Bronchial epithelial cell (primary cell): ENCODE measurements around the gene SUSD6. TPM values are rescaled to one million over a fixed set of nuclear protein-coding genes. Genes with fewer than 3 reads are reported as not detected.

Experiments used
- DNase-seq: peaks from one replicate; pipeline ENCODE4 v3.0.0-alpha.2; 2010; ENCODE audit warnings: low read depth
- FAIRE-seq: peaks from 2 replicates; lab custom pipeline; 2011; peaks lifted over from hg19 to GRCh38; lab: Jason Lieb, UNC
- H3K27me3 ChIP-seq: 2 replicates; pipeline ENCODE4 v1.5.1; 2011; ENCODE audit warnings: low read length; ENCODE audit not compliant: control insufficient read depth, insufficient read depth
- H3K36me3 ChIP-seq: 2 replicates; pipeline ENCODE4 v1.5.1; 2011; ENCODE audit warnings: low read length; ENCODE audit not compliant: control insufficient read depth, insufficient read depth
- H3K4me3 ChIP-seq: 2 replicates; pipeline ENCODE4 v1.5.1; 2011; ENCODE audit warnings: mild to moderate bottlenecking, low read depth, low read length, control low read depth
- total RNA-seq: library from RNA; depleted of rRNA; stranded (reverse); fragments of >200 nt; gene quantifications from 2 replicates; pipeline ENCODE4 v1.2.1, GENCODE V29; 2014
- TF ChIP-seq, protein P1 (sequence below): IDR thresholded peaks from 2 replicates; pipeline ENCODE4 v1.5.1; 2011; ENCODE audit warnings: mild to moderate bottlenecking, moderate library complexity, low read length, control low read depth, inconsistent platforms; ENCODE audit not compliant: insufficient read depth, severe bottlenecking

The SUSD6 gene
- total RNA-seq, 1 donor from 2014 or later: 3.9 TPM

- Histone ChIP-seq H3K27me3 (no peaks in the 10 kb centered on the region), H3K4me3 (no peak overlapping the region), H3K36me3 (no peaks in the 10 kb centered on the region)
- DNase-seq (peak; percentile 67), FAIRE-seq (no peak)
- TF ChIP-seq, protein P1, sequence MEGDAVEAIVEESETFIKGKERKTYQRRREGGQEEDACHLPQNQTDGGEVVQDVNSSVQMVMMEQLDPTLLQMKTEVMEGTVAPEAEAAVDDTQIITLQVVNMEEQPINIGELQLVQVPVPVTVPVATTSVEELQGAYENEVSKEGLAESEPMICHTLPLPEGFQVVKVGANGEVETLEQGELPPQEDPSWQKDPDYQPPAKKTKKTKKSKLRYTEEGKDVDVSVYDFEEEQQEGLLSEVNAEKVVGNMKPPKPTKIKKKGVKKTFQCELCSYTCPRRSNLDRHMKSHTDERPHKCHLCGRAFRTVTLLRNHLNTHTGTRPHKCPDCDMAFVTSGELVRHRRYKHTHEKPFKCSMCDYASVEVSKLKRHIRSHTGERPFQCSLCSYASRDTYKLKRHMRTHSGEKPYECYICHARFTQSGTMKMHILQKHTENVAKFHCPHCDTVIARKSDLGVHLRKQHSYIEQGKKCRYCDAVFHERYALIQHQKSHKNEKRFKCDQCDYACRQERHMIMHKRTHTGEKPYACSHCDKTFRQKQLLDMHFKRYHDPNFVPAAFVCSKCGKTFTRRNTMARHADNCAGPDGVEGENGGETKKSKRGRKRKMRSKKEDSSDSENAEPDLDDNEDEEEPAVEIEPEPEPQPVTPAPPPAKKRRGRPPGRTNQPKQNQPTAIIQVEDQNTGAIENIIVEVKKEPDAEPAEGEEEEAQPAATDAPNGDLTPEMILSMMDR: no peak
Observed at GRCh38 chr14:69648480-69649451, 37.4 kb downstream of the SUSD6 start.

DNA sequence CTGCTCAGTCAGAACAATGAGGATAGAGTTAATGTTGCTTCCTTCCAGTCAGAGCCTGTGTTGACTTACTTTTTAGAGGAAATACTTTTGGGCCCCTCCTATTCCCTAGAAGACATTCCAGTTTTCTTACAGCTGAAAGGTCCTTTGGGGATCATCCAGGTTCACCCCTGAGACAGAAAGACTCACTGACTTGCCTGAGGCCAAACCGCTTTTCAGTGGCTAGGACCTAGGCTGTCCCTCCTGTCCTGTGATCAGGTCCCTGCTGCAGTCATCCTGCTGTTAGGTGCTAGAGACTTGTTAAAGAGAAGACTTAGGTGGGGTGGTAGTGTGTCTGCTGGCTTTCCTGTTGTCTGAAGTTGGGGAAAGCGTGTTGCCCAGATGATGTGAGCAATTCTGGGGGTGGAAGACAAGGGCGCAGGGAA lies 39.6 kb downstream of the SUSD6 start:
- FAIRE-seq: no peak
- Histone ChIP-seq H3K27me3 (no peaks in the 10 kb centered on the region), H3K36me3 (no peaks in the 10 kb centered on the region), H3K4me3 (no peak overlapping the region)
- TF ChIP-seq, protein P1: no peak
- DNase-seq: peak; percentile 71

DNA sequence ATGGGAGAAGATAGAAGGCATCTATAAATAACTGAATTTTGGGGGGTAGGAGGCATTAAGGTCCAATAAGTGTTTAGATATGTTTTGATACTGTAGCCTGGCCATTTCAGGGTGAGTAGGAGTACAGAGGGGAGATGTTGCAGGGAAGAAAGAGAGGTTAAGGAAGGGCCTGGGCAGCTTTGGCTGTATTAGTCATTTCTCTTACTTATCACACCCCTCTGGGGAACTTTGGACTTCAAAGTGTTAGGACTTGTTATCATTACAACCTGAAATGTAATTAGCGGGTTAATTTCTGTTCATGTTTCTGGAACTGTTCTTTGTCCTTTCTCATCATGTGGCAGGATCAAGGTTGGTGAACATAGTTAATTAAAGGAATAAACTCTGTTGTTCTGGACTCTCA lies 40.3 kb downstream of the SUSD6 start:
- H3K4me3 ChIP-seq: no peak overlapping the region
- H3K27me3 ChIP-seq: no peaks in the 10 kb centered on the region
- TF ChIP-seq, protein P1: no peak
- H3K36me3 ChIP-seq: no peaks in the 10 kb centered on the region
- no peak for FAIRE-seq
- peak; percentile 73 for DNase-seq

DNA sequence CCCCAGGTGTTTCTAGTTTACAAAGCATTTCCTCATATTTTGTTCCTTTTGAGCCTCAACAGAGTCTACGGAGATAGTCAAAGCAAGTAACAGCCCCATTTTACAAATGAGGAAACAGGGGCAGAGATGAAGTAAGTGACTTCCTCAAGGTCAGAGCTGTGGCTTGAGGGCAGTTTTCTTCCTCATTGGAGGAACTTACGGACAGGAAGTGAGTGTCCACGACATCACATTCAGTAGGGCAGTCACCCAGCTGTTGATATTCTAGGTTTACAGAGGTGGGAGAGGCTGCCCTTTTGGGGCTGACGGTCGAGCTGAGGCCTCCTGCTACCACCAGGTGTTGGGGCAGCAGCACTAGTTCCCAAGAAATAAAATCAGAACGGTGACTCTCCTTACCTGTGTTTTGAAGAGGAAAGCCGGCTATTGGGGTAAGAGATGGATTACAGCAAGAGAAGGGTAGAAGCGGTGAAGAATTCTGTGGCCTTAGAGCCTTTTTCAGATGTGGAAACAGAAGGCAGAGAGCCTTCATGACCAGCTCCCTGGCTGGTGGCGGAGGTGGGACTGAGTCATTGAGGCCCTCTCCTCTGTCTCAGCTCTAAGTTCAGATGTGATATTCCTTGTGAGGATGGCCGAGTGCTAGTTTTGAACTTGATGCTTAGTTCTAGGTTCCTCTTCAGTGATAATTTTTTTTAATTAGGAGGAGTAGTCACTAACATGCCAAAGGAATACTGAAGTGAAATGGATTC lies 41.7 kb downstream of the SUSD6 start:
- no peaks in the 10 kb centered on the region for H3K36me3 ChIP-seq
- H3K27me3 ChIP-seq: no peaks in the 10 kb centered on the region
- no peak overlapping the region for H3K4me3 ChIP-seq
- FAIRE-seq (no peak), DNase-seq (no peak)
- TF ChIP-seq, protein P1: no peak

GRCh38 chr14:69654116-69654515 lies 42.7 kb downstream of the SUSD6 start:
- H3K4me3 ChIP-seq: no peak overlapping the region
- H3K36me3 ChIP-seq: peaks cover 1% of the 10 kb centered on the region
- DNase-seq (peak; percentile 88), FAIRE-seq (peak; percentile 43)
- no peaks in the 10 kb centered on the region for H3K27me3 ChIP-seq
- TF ChIP-seq, protein P1: no peak
